ENCODE results near the gene ALDH1B1.

DNA sequence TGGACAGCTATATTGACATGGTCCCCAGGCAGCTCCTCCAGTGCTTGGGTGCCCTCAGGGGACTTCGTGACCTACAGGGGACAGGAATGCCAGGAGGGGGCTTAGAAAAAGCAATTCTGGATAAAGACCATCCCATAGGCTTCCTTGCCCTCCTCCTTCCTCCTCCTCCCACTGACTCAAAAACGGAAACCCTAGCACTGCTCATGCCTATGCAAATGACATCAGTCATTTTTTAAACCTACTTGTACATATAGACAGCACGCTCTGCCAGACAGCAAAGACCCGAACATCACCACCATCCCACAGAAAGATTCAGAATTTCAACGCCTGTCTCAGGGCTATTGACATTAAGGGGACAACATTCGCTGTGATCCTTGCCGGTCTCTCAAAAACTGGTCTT lies 20.8 kb downstream of the ALDH1B1 start:
- TF ChIP-seq NFYB (CRISPR knock-in tag; conservative IDR thresholded peaks at IDR 0.05; ENCODE audit: low read depth) (no peak), GABPB1 (CRISPR knock-in tag; IDR thresholded peaks at IDR 0.05) (no peak), CTCF (IDR thresholded peaks at IDR 0.05) (no peak), NR3C1 (CRISPR knock-in tag; conservative IDR thresholded peaks at IDR 0.05; ENCODE audit: low read depth) (no peak), STAT6 (CRISPR knock-in tag; conservative IDR thresholded peaks at IDR 0.05; ENCODE audit: low read depth) (no peak), ESRRA (CRISPR knock-in tag; IDR thresholded peaks at IDR 0.05; ENCODE audit: borderline replicate concordance) (no peak), ZNF219 (CRISPR knock-in tag; IDR thresholded peaks at IDR 0.05; ENCODE audit: borderline replicate concordance) (no peak), ZNF232 (CRISPR knock-in tag; IDR thresholded peaks at IDR 0.05) (no peak)
- TF ChIP-seq, protein P1, sequence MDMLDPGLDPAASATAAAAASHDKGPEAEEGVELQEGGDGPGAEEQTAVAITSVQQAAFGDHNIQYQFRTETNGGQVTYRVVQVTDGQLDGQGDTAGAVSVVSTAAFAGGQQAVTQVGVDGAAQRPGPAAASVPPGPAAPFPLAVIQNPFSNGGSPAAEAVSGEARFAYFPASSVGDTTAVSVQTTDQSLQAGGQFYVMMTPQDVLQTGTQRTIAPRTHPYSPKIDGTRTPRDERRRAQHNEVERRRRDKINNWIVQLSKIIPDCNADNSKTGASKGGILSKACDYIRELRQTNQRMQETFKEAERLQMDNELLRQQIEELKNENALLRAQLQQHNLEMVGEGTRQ (CRISPR knock-in tag; IDR thresholded peaks at IDR 0.05) = no peak

All from WTC11 (cell line).